ENCODE data around the gene SLIRP.
A peak's percentile ranks its signal among the peaks of the same experiment; 100 is the strongest.
"Not testable (repeated sequence)": the region's sequence is repeated elsewhere in the genome, so short reads cannot be mapped to it uniquely, and the experiment has no call there.

SLIRP gene

DNA sequence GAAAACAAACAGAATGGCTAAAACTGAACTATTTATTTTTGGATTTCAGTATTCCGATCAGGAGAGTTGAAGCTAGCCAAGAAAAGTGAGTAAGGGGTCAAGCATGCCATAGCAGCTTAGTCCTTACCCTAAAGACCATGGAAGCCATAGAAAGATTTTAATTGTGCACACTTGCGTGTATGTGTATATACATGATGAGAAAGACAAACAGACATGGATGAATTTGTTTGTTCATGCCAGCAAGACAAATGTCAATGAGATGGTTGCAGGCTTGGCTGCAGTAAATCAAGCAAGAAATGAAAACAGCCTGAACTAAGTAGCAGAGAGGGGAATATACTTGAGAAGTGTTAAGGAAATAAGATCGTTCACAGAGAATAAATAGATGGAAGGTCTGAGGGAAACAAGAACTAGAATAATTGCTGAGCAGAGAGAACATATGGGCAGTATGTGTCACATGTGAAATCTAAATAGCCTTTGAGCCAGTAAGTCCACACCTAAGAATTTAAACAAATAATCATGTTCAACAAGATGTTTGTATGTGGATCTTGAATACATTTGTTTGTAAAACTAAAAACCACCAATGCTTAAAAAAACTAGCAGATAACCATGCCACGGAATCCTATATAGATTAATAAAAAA is 38.3 kb downstream of the SLIRP start:
- DNase-seq: no peak

DNA sequence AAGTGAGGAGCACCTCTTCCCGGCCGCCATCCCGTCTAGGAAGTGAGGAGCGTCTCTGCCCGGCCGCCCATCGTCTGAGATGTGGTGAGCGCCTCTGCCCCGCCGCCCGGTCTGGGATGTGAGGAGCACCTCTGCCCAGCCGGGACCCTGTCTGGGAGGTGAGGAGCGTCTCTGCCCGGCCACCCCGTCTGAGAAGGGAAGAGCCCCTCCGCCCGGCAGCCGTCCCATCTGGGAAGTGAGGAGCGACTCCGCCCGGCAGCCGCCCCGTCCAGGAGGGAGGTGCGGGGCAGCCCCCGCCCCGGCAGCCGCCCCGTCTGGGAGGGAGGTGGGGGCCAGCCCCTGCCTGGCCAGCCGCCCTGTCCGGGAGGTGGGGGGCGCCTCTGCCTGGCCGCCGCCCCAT is 39.5 kb downstream of the SLIRP start:
- not testable (repeated sequence) for DNase-seq

DNA sequence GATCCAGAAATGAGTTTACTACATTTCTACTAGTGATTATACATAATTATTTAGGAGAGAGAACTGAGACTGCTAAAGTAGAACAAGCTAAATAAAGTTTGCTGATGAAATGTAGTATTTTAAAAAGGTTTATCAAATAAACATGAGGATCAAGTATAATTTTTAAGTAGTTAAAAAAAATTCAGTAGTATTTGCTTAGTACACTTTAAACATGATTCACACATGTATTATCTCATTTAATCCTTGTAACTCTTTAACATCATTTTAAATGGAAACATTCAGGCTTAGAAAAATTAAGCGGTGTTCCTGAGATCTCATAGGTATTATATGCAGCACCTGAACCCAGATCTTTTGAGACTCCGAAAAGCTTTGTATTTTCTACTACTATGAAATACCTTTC is 44.4 kb downstream of the SLIRP start:
- DNase-seq: no peak

DNA sequence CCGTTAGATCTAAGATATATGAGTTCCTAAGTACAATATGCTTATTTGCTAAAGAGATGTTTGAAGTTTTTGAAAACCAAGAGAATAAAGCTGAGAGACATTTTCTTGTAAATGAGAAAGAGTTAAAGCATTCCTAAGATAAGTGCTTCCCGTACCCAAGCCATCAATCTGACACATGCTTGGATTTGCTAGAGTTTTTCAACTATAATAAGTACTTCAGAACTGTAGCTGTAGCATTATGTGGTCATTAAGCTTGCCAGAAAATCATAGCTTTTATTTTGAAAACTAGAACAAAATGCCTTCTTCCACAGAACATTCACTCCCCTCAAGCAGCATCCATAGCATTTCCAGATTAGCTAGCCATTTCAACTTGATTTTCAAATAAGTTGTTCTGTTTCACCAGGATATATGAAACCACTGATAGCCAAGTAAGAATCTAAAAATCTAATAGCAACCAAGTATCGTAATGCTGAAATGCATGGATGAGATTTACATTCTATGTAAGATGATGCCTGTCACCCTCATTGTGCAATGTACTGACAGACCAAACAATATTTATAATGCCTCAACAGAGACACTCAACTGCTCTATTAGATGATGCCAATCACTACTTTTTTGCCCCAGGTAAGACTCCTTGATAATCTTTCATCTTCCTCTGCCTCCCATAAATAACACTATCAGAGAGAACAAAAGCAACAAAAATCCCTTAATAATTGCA is 45.1 kb downstream of the SLIRP start:
- DNase-seq: no peak

DNA sequence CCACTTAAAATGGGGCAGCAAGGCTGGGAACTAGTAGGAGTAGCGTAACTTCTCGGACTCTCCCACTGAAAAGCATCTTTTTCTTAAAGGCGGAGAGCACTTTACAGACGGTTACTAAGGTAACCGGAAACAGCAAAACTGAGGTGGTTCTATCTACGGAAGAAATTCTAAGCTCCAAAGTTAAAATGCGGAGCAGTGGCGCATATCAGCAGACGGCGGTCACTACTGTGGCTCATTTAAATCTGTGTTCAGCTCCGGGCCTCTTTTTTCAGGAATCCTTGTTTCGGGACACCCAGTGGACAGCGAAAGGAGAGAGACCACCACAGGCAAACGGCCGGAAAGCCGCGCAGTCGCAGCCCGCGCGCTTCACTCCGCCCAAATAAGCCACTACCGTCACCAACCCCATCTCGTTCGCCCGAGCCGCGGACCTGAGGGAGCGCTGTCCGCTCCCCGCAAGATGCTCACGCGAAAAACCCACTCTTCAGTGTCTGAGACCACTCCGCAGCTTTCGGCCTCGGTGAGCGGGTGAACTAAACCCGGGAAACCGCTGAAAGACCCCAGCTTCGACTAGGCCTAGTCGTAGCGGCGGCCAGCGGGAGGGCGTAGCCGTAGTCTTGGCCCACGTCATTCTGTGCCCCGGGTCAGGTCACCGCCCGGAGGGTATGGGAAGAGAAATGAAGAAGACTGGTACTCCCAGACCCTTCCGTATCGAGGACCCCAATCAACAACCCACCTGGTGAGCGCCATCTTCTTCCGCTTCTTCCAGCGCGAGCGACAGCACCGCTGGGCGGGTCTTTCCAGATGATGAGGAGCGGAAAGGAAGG is 52.7 kb downstream of the SLIRP start, which contains the start of gene SNW1:
SNW1 (minus strand) TSS at position 776 of the 824 bp plus-strand sequence; CDS start at position 747, 29 bp downstream.
- peak; percentile 99 for DNase-seq

DNA sequence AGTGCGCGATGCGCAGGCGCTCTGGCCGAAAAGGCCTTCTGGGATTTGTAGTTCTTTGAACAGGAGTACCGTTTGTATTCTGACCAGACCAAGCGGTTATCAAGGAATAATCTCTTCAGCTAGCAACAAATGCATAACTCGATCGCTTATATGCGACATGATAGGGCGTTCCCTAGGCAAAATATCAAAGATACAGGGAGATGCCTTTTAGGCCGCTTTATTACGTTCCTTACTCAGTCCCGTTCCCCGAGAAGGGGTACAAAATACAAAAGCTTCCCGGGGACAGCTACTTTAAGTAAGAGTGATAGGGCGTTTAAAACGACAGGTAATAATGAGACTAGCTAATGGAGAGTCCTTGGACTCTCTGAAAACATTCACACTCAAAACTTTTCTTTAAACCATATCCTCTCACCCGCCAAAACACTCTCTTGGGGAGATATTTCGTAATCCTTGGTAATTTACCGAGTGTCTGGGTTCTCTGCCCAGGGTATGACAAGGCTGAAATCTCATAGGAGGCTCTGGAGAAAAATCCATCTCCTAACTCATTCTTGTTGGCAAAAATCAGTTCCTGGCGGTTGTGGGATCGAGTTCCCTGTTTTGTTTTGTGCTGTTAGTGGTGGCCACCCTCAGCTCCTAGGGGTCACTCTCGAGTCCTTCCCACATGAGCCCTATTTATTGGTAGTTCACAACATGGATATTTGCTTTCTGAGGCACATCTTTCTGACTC is 53.5 kb downstream of the SLIRP start:
- DNase-seq: peak; percentile 67

DNA sequence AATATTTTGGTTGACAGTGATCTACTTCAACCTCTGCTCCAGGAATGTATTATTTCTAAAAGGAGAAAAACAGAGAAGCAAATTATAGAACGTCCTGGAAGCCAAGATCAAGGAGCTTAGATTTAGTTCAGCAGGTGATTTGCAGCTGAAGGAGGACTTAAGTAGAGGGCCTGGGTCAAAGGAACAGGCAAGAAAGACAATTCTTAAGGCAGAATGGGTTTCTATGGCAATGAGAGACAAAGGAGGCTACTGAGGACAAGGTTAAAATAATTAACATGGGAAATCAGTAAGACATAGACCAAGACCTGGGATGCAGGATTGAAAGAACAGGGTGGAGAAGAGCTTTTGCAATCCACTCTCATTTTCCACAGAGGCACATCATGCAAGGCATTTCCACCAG is 55.4 kb downstream of the SLIRP start:
- no peak for DNase-seq

DNA sequence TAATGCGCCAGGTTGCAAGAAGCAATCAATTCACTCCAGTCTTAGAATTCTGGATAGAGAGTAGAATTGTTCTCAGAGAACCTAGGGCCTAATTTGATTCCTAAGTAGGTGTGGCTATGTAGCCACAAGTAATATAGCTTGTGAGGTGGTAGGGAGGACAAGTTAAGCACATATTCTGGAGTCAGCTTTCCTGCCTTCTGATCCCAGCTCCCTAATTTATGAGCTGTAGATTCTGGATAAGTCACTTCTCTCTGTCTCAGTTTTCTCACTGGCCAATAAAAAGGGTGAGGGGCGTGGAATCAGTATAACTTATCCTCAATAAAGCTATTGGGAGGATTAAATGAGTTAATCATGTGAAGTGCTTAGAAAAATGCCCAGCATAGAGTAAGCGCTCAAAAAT is 56.1 kb downstream of the SLIRP start:
- no peak for DNase-seq

All from hematopoietic multipotent progenitor cell treated with erythropoietin and hydrocortisone succinate and interleukin-3 and kit ligand, for 6 days (in vitro differentiated cells).